NCI-H187 (cell line): Measurements from ENCODE around the gene C5orf22.

Experiments
- DNase-seq, 2 experiments: peaks; one replicate each; lab custom pipeline; 2025; lab: John Stamatoyannopoulos, UW

C5orf22 gene

GRCh38 chr5:31604644-31605043, 72.5 kb downstream of the C5orf22 start:
- no peak for DNase-seq
